B cell (primary cell): Measurements from ENCODE around the gene RNMT. TPM values are rescaled to one million over a fixed set of nuclear protein-coding genes. Genes with fewer than 3 reads are reported as not detected.

Experiments
- ATAC-seq: fragments of 200-7000 bp; cut with Tn5 transposase; one replicate; pipeline ENCODE4 v1.10.0; 2021; ENCODE audit warnings: low read depth, mild to moderate bottlenecking, moderate number of reproducible peaks, moderate library complexity
- CTCF ChIA-PET: fragments of 350-600 bp; sonication (Branson Sonifier 250); formaldehyde crosslinking; loops from one replicate; lab custom pipeline; 2021; ENCODE audit warnings: antibody characterized with exemption, inconsistent platforms; lab: Charles Lee
- POLR2A ChIA-PET: fragments of 350-600 bp; sonication (Branson Sonifier 250); formaldehyde crosslinking; loops from one replicate; lab custom pipeline; 2021; ENCODE audit warnings: antibody characterized with exemption; lab: Charles Lee
- DNase-seq: peaks from one replicate; pipeline ENCODE4 v3.0.0; 2013
- H2AFZ ChIP-seq: 2 replicates; pipeline ENCODE4 v1.6.1; 2012; ENCODE audit warnings: mild to moderate bottlenecking, low read depth, low read length; ENCODE audit not compliant: insufficient read depth, poor library complexity, severe bottlenecking
- H3K27ac ChIP-seq, 2 donors: 1 replicate in 1 of 2; 2 replicates in 1 of 2; pipeline ENCODE4 v1.5.1; 2012 to 2013; ENCODE audit warnings: low read length in 2 of 2, mild to moderate bottlenecking in 2 of 2, moderate library complexity in 1 of 2
- H3K27me3 ChIP-seq, 4 experiments: fragments of 200-600 bp in 1 of 4; sonication (generic) in 1 of 4; replicated peaks in 1 of 4; 1 replicate in 2 of 4; 2 replicates in 2 of 4; pipeline versions ENCODE4 v1.6.1 to v1.7.0; 2013 to 2016; ENCODE audit warnings: low read length in 3 of 4, mild to moderate bottlenecking in 2 of 4, mixed read lengths in 1 of 4, moderate library complexity in 1 of 4; ENCODE audit not compliant: insufficient read depth in 4 of 4, control insufficient read depth in 3 of 4; ENCODE audit errors: control extremely low read depth in 1 of 4
- H3K36me3 ChIP-seq, 2 experiments: replicated peaks in 1 of 2; 1 replicate in 1 of 2; 2 replicates in 1 of 2; pipeline versions ENCODE4 v1.6.1 to v1.7.1; 2013; ENCODE audit warnings: low read length in 1 of 2; ENCODE audit not compliant: insufficient read depth in 2 of 2, control insufficient read depth in 1 of 2; ENCODE audit errors: control extremely low read depth in 1 of 2, extremely low read depth in 1 of 2
- H3K4me1 ChIP-seq, 2 donors: fragments of 200-600 bp in 1 of 2; sonication (generic) in 1 of 2; 1 replicate in 1 of 2; 2 replicates in 1 of 2; pipeline versions ENCODE4 v1.5.1 to v1.6.1; 2013 to 2017; ENCODE audit warnings: low read length in 2 of 2; ENCODE audit not compliant: control insufficient read depth in 2 of 2, insufficient read depth in 2 of 2
- H3K4me2 ChIP-seq: replicated peaks from 2 replicates; pipeline ENCODE3; 2012; ENCODE audit warnings: mild to moderate bottlenecking, low read depth, low read length; ENCODE audit not compliant: poor library complexity, severe bottlenecking
- H3K4me3 ChIP-seq, 5 experiments: fragments of 200-600 bp in 1 of 5; sonication (generic) in 1 of 5; 1 replicate in 3 of 5; 2 replicates in 2 of 5; pipeline versions ENCODE4 v1.5.1 to v1.7.0; 2011 to 2016; ENCODE audit warnings: low read length in 4 of 5, mild to moderate bottlenecking in 4 of 5, low read depth in 2 of 5, control low read depth in 1 of 5, moderate library complexity in 1 of 5; ENCODE audit not compliant: insufficient read depth in 1 of 5; ENCODE audit errors: control extremely low read depth in 1 of 5, extremely low read depth in 1 of 5
- H3K79me2 ChIP-seq: fragments of 200-600 bp; sonication (generic); one replicate; pipeline ENCODE4 v1.6.0; 2016; ENCODE audit warnings: low read length; ENCODE audit not compliant: control insufficient read depth, insufficient read depth
- H3K9ac ChIP-seq: fragments of 200-600 bp; sonication (generic); 2 replicates; pipeline ENCODE4 v1.6.1; 2017; ENCODE audit warnings: mild to moderate bottlenecking, low read length, moderate library complexity
- H3K9me3 ChIP-seq, 3 donors: one replicate each; pipeline versions ENCODE4 v1.6.1 to v1.7.1; 2013; ENCODE audit warnings: low read length in 2 of 3; ENCODE audit not compliant: control insufficient read depth in 2 of 3, insufficient read depth in 1 of 3; ENCODE audit errors: control extremely low read depth in 1 of 3
- H4K20me1 ChIP-seq: 2 replicates; pipeline ENCODE4 v1.6.0; 2012; ENCODE audit warnings: mild to moderate bottlenecking, low read length; ENCODE audit not compliant: insufficient read depth, control insufficient read depth, poor library complexity, severe bottlenecking
- H3K27ac Mint-ChIP-seq: one replicate; pipeline ENCODE4 v1.8.0; 2021; ENCODE audit warnings: mixed read lengths
- H3K27me3 Mint-ChIP-seq: one replicate; pipeline ENCODE4 v1.8.0; 2021; ENCODE audit warnings: mixed read lengths
- H3K4me1 Mint-ChIP-seq: one replicate; pipeline ENCODE4 v1.8.0; 2021; ENCODE audit warnings: mixed read lengths
- H3K4me3 Mint-ChIP-seq: one replicate; pipeline ENCODE4 v1.8.0; 2021; ENCODE audit warnings: mixed read lengths
- H3K9me3 Mint-ChIP-seq: one replicate; pipeline ENCODE4 v1.8.0; 2022; ENCODE audit warnings: mixed read lengths; ENCODE audit not compliant: insufficient read depth
- CTCF ChIP-seq: fragments of 200-600 bp; IDR thresholded peaks from one replicate; pipeline ENCODE4 v1.8.0; 2022; ENCODE audit warnings: antibody characterized with exemption, mild to moderate bottlenecking
- EZH2 ChIP-seq: IDR thresholded peaks from 2 replicates; pipeline ENCODE4 v1.6.1; 2012; ENCODE audit warnings: borderline replicate concordance, low read depth, mild to moderate bottlenecking, moderate library complexity, low read length; ENCODE audit not compliant: insufficient read depth, poor library complexity, severe bottlenecking
- WGBS: methylation state at CpG from one replicate; pipeline ENCODE4 v1.1.5; 2013; ENCODE audit warnings: missing lambda C conversion rate; ENCODE audit not compliant: insufficient coverage; 5-methylcytosine and 5-hydroxymethylcytosine counted together
- intact Hi-C: fragments of 100-400 bp; cut with micrococcal nuclease; formaldehyde crosslinking; loops from one replicate; pipeline ENCODE4 v1.10.0; 2022
- polyA plus RNA-seq: library from polyadenylated mRNA; depleted of rRNA; stranded (reverse); fragments of >200 nt; gene quantifications from 2 replicates; pipeline ENCODE4 v1.2.3, GENCODE V29; 2012
- total RNA-seq, 2 donors: library from RNA; stranded (reverse); fragments of 120-200 nt in 1 of 2; gene quantifications; 1 replicate in 1 of 2; 2 replicates in 1 of 2; pipeline versions ENCODE4 v1.2.3 to v1.2.4, GENCODE V29; 2013 to 2022

Gene RNMT
- total and polyA plus RNA-seq, 2 donors (not counting 1 experiment from before 2014, with no cell fraction given), result 15.4 to 57.8 TPM

GRCh38 chr18:13810950-13811485, 84.5 kb downstream of the RNMT start:
- 65% methylated on average over 7 of the region's 10 CpGs for WGBS
- no peaks in the 10 kb centered on the region for H3K9me3 ChIP-seq
- no peaks in the 10 kb centered on the region for H3K79me2 ChIP-seq
- no peak overlapping the region for H3K9ac ChIP-seq
- H2AFZ ChIP-seq, result no peak overlapping the region
- ChIA-PET CTCF (interaction anchor here (1.2 to 2.3 kb wide), 3 partner anchors 13 to 251 kb away, joined by 5 to 8 read pairs (median 7); no protein-coding TSS in a partner anchor), POLR2A (no interaction called here)
- no peak overlapping the region for H3K27ac ChIP-seq
- Mint-ChIP-seq H3K4me1 (no peaks in the 10 kb centered on the region), H3K4me3 (no peak overlapping the region), H3K27ac (no peak overlapping the region), H3K27me3 (peaks cover 13% of the 10 kb centered on the region), H3K9me3 (no peaks in the 10 kb centered on the region)
- H3K4me3 ChIP-seq, result no peak overlapping the region
- no peaks in the 10 kb centered on the region for H4K20me1 ChIP-seq
- no peaks in the 10 kb centered on the region for H3K4me1 ChIP-seq
- no peaks in the 10 kb centered on the region for H3K36me3 ChIP-seq
- DNase-seq (no peak), ATAC-seq (no peak)
- intact Hi-C loops, result loop anchor here (10.0 kb wide), 1 partner anchor 584 kb away; no protein-coding TSS in a partner anchor
- no peak for TF ChIP-seq CTCF
- no peak for TF ChIP-seq EZH2
- H3K27me3 ChIP-seq, result peaks cover 0 to 3% (median 0%) of the 10 kb centered on the region in 4 experiments
- H3K4me2 ChIP-seq, result no peak overlapping the region

GRCh38 chr18:13811993-13812392, 85.5 kb downstream of the RNMT start:
- ChIA-PET CTCF (interaction anchor here (0.6 to 3.0 kb wide), 11 partner anchors 8 to 646 kb away, joined by 3 to 24 read pairs (median 5); partner anchors contain the start of gene MC5R), POLR2A (no interaction called here)
- H3K79me2 ChIP-seq, result no peaks in the 10 kb centered on the region
- Mint-ChIP-seq H3K4me3 (no peak overlapping the region), H3K9me3 (no peaks in the 10 kb centered on the region), H3K4me1 (no peaks in the 10 kb centered on the region), H3K27me3 (peaks cover 7% of the 10 kb centered on the region), H3K27ac (no peak overlapping the region)
- intact Hi-C loops, result loop anchor here (2.0 to 10.0 kb wide), 2 partner anchors 275 to 583 kb away; no protein-coding TSS in a partner anchor
- no peak for TF ChIP-seq CTCF
- no peak for TF ChIP-seq EZH2
- H3K9me3 ChIP-seq, result no peaks in the 10 kb centered on the region
- no peaks in the 10 kb centered on the region for H3K4me1 ChIP-seq
- ATAC-seq (no peak), DNase-seq (no peak)
- H3K36me3 ChIP-seq, result no peaks in the 10 kb centered on the region
- H4K20me1 ChIP-seq, result no peaks in the 10 kb centered on the region
- no peak overlapping the region for H2AFZ ChIP-seq
- H3K4me2 ChIP-seq, result no peak overlapping the region
- 75% methylated on average over 4 of the region's 6 CpGs for WGBS
- no peak overlapping the region for H3K27ac ChIP-seq
- H3K9ac ChIP-seq, result no peak overlapping the region
- H3K27me3 ChIP-seq, result peaks cover 0 to 3% (median 0%) of the 10 kb centered on the region in 4 experiments
- no peak overlapping the region for H3K4me3 ChIP-seq
